Transverse colon (tissue), 4 donors: ENCODE measurements around the gene RNPEP. TPM values are rescaled to one million over a fixed set of nuclear protein-coding genes. Genes with fewer than 3 reads are reported as not detected.
A peak's percentile ranks its signal among the peaks of the same experiment; 100 is the strongest.

Source experiments
- DNase-seq: peaks from one replicate; pipeline ENCODE4 v3.0.0-alpha.2; 2019
- H3K27ac ChIP-seq, 4 donors: fragments of 200-600 bp; sonication (generic); 2 replicates each; pipeline ENCODE4 v1.5.1; 2016 to 2018; ENCODE audit warnings: inconsistent platforms in 4 of 4
- H3K27me3 ChIP-seq: fragments of 200-600 bp; sonication (generic); 2 replicates; pipeline ENCODE4 v1.5.1; 2017; ENCODE audit warnings: inconsistent platforms
- H3K36me3 ChIP-seq, 4 donors: fragments of 200-600 bp; sonication (generic); 2 replicates each; pipeline ENCODE4 v1.5.1; 2017 to 2019; ENCODE audit warnings: inconsistent platforms in 4 of 4
- H3K4me1 ChIP-seq, 4 donors: fragments of 200-600 bp; sonication (generic); 2 replicates each; pipeline ENCODE4 v1.5.1; 2017 to 2020; ENCODE audit warnings: inconsistent platforms in 4 of 4
- H3K4me3 ChIP-seq, 4 donors: fragments of 200-600 bp; sonication (generic); 1 replicate in 1 of 4; 2 replicates in 3 of 4; pipeline versions ENCODE4 v1.5.1 to v1.6.1; 2017 to 2019; ENCODE audit warnings: inconsistent platforms in 4 of 4
- H3K9me3 ChIP-seq, 2 donors: fragments of 200-600 bp; sonication (generic); 2 replicates each; pipeline ENCODE4 v1.5.1; 2017 to 2019; ENCODE audit warnings: inconsistent platforms in 2 of 2
- CTCF ChIP-seq, 5 experiments: fragments of 200-600 bp in 3 of 5; fragments of 450-650 bp in 2 of 5; sonication (generic) in 3 of 5; IDR thresholded peaks; 1 replicate in 2 of 5; 2 replicates in 3 of 5; pipeline ENCODE4 v1.5.1; 2016 to 2017; ENCODE audit warnings: antibody characterized with exemption in 5 of 5, inconsistent platforms in 3 of 5, mild to moderate bottlenecking in 2 of 5, moderate library complexity in 1 of 5
- EP300 ChIP-seq: sonication (generic); formaldehyde crosslinking; IDR thresholded peaks from one replicate; pipeline ENCODE4 v1.6.1; 2017; ENCODE audit warnings: antibody characterized with exemption, low read depth
- POLR2A ChIP-seq: fragments of 450-650 bp; IDR thresholded peaks from one replicate; pipeline ENCODE4 v1.6.1; 2016; ENCODE audit warnings: antibody characterized with exemption, mild to moderate bottlenecking, moderate library complexity
- POLR2AphosphoS5 ChIP-seq, 3 donors: sonication (generic); formaldehyde crosslinking; IDR thresholded peaks; one replicate each; pipeline ENCODE4 v1.6.1; 2016; ENCODE audit warnings: antibody characterized with exemption in 3 of 3
- WGBS, 2 donors: methylation state at CpG; one replicate each; pipeline ENCODE4 v1.1.5; 2018; ENCODE audit warnings: low coverage in 1 of 2; 5-methylcytosine and 5-hydroxymethylcytosine counted together
- in situ Hi-C, 4 donors: fragments of 200-750 bp; cut with MboI; loops; one replicate each; pipeline versions ENCODE4 v1.15.0 to v1.15.1; 2017; ENCODE audit warnings: low sequenced_read_pairs in 3 of 4, low pct_ligation_motif_present in 1 of 4, low pct_unique_long_range_greater_than_20kb in 1 of 4
- intact Hi-C: fragments of 100-400 bp; cut with DNase I; formaldehyde crosslinking; loops from one replicate; pipeline ENCODE4 v1.15.1; 2023; ENCODE audit warnings: low total_unique reads
- total RNA-seq, 4 donors: library from RNA; depleted of rRNA; stranded (reverse); fragments of >200 nt; gene quantifications; one replicate each; pipeline ENCODE4 v1.1.0, GENCODE V29; 2016

RNPEP gene
- total RNA-seq, 4 donors from 2014 or later, result 118 to 285 (median 184) TPM

- intact Hi-C loops (no loop called here), in situ Hi-C loops (no loop called here)
- Histone ChIP-seq H3K27ac (peak overlapping the region; percentile 98 to 99 (median 99)), H3K4me3 (peak overlapping the region; percentile 7 to 99 (median 90)), H3K36me3 (no peaks in the 10 kb centered on the region), H3K4me1 (peaks cover 8 to 23% (median 17%) of the 10 kb centered on the region in 4 donors), H3K9me3 (no peaks in the 10 kb centered on the region), H3K27me3 (no peaks in the 10 kb centered on the region)
- peak; percentile 85 for DNase-seq
- WGBS, 2 donors, result 8% methylated on average over 13 of the region's 31 CpGs; no CpG with 5 or more reads in 1 of the 2 donors
- TF ChIP-seq POLR2AphosphoS5 (IDR thresholded peaks at IDR 0.05), result no peak
- TF ChIP-seq CTCF (IDR thresholded peaks at IDR 0.05), result no peak
- no peak for TF ChIP-seq POLR2A
- no peak for TF ChIP-seq EP300
These were observed 296 bp upstream of the RNPEP start for GRCh38 chr1:201982082-201982622.

GRCh38 chr1:201983380-201983805 is 945 bp downstream of the RNPEP start:
- 6 to 14% methylated on average over 6 to 11 of the region's 11 CpGs for WGBS, 2 donors
- H3K4me3 ChIP-seq, result peak overlapping the region; percentile 82 to 99 (median 90)
- H3K36me3 ChIP-seq, result no peaks in the 10 kb centered on the region
- TF ChIP-seq EP300, result no peak
- TF ChIP-seq CTCF (IDR thresholded peaks at IDR 0.05), result peak in 1 of 5 experiments; percentile 36
- no peak for TF ChIP-seq POLR2A
- TF ChIP-seq POLR2AphosphoS5 (IDR thresholded peaks at IDR 0.05), result peak in 2 of 3 donors; percentile 71 to 75
- no peaks in the 10 kb centered on the region for H3K9me3 ChIP-seq
- in situ Hi-C loops (no loop called here), intact Hi-C loops (no loop called here)
- H3K27me3 ChIP-seq, result no peaks in the 10 kb centered on the region
- H3K4me1 ChIP-seq, result peaks cover 8 to 23% (median 17%) of the 10 kb centered on the region in 4 donors
- peak overlapping the region; percentile 98 to 99 (median 99) for H3K27ac ChIP-seq
- DNase-seq, result no peak

- TF ChIP-seq POLR2A (no peak), POLR2AphosphoS5 (IDR thresholded peaks at IDR 0.05) (no peak), EP300 (no peak), CTCF (IDR thresholded peaks at IDR 0.05) (no peak)
- Histone ChIP-seq H3K4me1 (peaks cover 8 to 23% (median 17%) of the 10 kb centered on the region in 4 donors), H3K9me3 (no peaks in the 10 kb centered on the region), H3K27ac (no peak overlapping the region), H3K4me3 (no peak overlapping the region), H3K36me3 (peaks cover 0 to 9% (median 3%) of the 10 kb centered on the region in 4 donors), H3K27me3 (no peaks in the 10 kb centered on the region)
- intact Hi-C loops (no loop called here), in situ Hi-C loops (no loop called here)
- 96 to 100% methylated on average over 2 to 3 of the region's 3 CpGs for WGBS, 2 donors
- DNase-seq, result no peak
These were observed 2.0 kb downstream of the RNPEP start for GRCh38 chr1:201984446-201984845.

- peaks cover 0 to 18% (median 7%) of the 10 kb centered on the region in 4 donors for H3K36me3 ChIP-seq
- no peak overlapping the region for H3K4me3 ChIP-seq
- peaks cover 8 to 23% (median 17%) of the 10 kb centered on the region in 4 donors for H3K4me1 ChIP-seq
- no peaks in the 10 kb centered on the region for H3K27me3 ChIP-seq
- TF ChIP-seq POLR2A, result no peak
- no peak for TF ChIP-seq CTCF (IDR thresholded peaks at IDR 0.05)
- no peak for TF ChIP-seq POLR2AphosphoS5 (IDR thresholded peaks at IDR 0.05)
- TF ChIP-seq EP300, result no peak
- 77% methylated on average over 2 of the region's 2 CpGs; no CpG with 5 or more reads in 1 of the 2 donors for WGBS, 2 donors
- intact Hi-C loops (no loop called here), in situ Hi-C loops (no loop called here)
- no peaks in the 10 kb centered on the region for H3K9me3 ChIP-seq
- DNase-seq, result no peak
- H3K27ac ChIP-seq, result no peak overlapping the region
These were observed 2.9 kb downstream of the RNPEP start for GRCh38 chr1:201985355-201985754.
